ENCODE results near the gene POU6F1.
A peak's percentile ranks its signal among the peaks of the same experiment; 100 is the strongest.
"Not testable (repeated sequence)": the region's sequence is repeated elsewhere in the genome, so short reads cannot be mapped to it uniquely, and the experiment has no call there.

Gene POU6F1, protein sequence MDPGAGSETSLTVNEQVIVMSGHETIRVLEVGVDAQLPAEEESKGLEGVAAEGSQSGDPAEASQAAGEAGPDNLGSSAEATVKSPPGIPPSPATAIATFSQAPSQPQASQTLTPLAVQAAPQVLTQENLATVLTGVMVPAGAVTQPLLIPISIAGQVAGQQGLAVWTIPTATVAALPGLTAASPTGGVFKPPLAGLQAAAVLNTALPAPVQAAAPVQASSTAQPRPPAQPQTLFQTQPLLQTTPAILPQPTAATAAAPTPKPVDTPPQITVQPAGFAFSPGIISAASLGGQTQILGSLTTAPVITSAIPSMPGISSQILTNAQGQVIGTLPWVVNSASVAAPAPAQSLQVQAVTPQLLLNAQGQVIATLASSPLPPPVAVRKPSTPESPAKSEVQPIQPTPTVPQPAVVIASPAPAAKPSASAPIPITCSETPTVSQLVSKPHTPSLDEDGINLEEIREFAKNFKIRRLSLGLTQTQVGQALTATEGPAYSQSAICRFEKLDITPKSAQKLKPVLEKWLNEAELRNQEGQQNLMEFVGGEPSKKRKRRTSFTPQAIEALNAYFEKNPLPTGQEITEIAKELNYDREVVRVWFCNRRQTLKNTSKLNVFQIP

GRCh38 chr12:51217968-51218606 is at the start of gene POU6F1:
Gene POU6F1, minus strand, starts transcription at chr12:51218062. Its CDS starts 11,226 bp downstream, at chr12:51206836.
- DNase-seq, result no peak

- DNase-seq, result no peak
These were observed 47.2 kb upstream of the POU6F1 start for GRCh38 chr12:51265024-51265423.

GRCh38 chr12:51264297-51264696 is 46.4 kb upstream of the POU6F1 start:
- DNase-seq, result no peak

DNA sequence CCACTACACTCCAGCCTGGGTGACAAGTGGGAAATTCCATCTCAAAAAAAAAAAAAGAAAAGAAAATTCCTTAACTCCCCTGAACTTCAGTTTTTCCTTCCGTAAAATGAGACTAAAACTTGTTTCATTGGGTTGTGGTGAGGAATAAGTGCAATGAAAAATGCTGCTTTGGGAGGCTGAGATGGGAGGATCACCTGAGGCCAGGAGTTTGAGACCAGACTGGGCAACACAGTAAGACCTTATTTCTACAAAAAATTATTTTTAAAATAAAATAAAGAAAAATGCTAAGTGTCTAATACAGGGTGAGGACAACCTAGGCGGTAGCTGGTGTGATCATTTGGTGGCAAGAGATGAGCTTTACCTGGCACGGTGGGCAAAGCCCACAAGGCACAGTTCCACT is 45.5 kb upstream of the POU6F1 start:
- no peak for DNase-seq

- DNase-seq, result no peak
These were observed 44.9 kb upstream of the POU6F1 start for GRCh38 chr12:51262758-51263177.

DNA sequence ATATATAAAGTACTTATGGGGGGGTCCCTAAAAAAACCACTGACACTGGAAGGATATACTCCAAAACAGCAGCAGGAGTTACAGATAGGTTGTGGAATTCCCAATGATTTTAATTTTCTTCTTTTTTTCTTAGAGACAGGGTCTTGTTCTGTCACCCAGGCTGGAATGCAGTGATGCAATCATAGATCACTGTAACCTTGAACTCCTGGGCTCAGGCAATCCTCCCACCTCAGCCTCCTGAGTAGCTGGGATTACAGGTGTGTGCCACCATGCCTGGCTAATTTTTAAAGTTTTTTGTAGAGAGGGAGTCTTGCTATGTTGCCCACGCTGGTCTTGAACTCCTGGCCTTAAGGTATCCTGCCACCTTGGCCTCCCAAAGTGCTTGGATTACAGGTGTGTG is 41.7 kb upstream of the POU6F1 start:
- DNase-seq, result not testable (repeated sequence)

DNA sequence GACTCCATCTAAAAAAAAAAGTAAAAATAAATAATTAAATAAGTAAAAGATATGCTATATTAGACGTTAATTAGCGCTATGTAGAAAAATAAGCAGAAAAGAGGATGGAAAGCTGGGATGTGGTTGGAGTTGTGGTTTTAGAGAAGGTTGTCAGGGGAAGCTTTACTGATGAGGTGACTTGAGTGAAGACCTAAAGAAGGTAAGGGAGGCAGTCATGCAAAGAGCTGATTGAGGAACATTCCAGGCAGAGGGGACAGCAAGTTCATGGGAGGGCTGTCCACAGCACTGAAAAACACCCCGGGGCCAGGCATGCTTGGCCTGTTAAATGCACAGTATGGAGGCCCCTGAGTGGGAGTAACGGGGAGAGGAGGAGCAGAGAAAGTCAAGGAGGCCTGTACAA is 36.7 kb upstream of the POU6F1 start:
- no peak for DNase-seq

- DNase-seq, result no peak
These were observed 35.4 kb upstream of the POU6F1 start for GRCh38 chr12:51253276-51253675.

GRCh38 chr12:51247523-51248206 is 29.8 kb upstream of the POU6F1 start:
- no peak for DNase-seq

DNA sequence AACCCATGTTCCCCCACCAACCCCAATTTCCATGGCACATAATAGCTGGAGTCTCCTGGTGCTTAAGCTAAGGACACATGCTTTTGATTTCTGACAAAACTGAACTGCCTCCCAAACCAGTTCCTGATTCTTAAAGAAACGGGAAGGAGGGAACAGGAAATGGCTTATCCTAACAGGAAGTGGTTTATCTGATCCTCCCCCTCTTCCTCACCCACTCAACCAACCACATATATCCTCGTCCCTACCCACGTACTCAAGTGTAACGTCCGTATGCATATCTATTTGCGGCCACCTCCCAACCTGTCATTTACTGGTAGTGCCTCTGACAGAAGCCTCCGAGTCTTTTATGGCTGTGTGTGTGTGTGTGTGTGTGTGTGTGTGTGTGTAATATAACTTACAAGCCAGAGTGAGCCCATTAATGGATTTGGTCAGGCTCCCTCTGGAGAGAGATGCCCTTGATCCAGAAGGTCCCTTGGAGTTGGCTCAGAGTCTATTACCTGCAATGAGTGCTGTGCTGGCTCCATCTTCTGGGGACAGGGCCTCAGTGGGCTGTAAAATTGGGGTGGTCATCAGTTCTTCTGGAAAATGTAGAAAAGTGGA is 28.5 kb upstream of the POU6F1 start:
- no peak for DNase-seq

GRCh38 chr12:51245476-51246253 is 27.8 kb upstream of the POU6F1 start:
- DNase-seq, result no peak

GRCh38 chr12:51244269-51244668 is 26.4 kb upstream of the POU6F1 start:
- no peak for DNase-seq

- no peak for DNase-seq
These were observed 25.0 kb upstream of the POU6F1 start for GRCh38 chr12:51242876-51243275.

GRCh38 chr12:51242120-51242519 is 24.3 kb upstream of the POU6F1 start:
- DNase-seq, result no peak

DNA sequence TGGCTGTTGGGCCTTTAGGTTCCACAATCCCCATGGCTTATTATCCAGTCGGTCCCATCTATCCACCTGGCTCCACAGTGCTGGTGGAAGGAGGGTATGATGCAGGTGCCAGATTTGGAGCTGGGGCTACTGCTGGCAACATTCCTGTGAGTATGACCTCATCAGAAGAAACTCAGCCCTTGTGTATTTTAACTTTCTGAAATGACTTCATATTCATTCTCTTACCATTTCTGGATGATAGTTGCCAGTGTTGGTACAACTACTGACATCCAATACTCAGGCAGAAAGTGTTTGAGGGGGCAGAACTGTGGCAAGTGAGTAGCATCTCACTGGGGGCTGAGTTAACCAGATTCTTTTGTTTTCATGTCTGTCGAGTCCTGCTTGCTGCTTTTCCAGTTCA is 23.1 kb upstream of the POU6F1 start:
- no peak for DNase-seq

DNA sequence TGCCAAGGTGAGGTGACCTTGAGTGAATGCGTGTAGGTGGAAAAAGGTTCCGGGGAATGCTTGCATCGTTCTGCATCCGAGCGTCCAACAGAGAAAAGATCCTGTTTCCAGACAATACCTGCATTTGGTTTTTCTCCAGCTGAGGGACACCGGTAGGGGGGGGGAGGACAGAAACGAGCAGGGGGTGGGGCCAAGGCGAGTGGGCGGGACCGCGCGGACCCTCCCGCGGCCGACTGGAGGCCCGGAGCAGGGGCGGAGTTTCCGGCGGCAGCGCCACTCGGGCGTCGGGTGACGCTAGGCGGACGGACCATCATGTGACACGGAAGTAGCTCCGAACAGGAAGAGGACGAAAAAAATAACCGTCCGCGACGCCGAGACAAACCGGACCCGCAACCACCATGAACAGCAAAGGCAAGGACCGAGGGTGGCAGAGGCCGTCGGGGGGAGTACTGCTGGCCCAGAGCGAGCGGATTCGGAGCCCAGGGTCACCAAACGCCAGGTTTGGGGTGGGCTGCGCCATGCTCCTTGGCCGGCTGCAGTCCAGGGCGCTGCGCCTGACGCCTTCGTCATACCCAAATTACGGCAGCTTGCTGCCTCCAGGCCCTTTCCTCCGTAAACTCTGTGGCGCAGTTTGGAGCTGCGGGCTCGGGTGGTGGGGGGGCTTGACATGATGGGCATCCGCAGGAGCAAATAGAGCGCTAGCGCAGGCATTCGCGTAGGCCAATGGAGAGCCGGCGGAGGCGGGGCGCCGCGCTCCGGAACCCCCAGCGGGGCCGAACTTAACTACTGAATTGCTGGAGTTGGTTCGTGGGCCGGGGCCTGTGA is 20.9 kb upstream of the POU6F1 start, which contains the start of gene DAZAP2:
DAZAP2 (plus strand) TSS at position 317 of the 825 bp plus-strand sequence; CDS start at position 399, 82 bp downstream.
- DNase-seq, result peak; percentile 77

DNA sequence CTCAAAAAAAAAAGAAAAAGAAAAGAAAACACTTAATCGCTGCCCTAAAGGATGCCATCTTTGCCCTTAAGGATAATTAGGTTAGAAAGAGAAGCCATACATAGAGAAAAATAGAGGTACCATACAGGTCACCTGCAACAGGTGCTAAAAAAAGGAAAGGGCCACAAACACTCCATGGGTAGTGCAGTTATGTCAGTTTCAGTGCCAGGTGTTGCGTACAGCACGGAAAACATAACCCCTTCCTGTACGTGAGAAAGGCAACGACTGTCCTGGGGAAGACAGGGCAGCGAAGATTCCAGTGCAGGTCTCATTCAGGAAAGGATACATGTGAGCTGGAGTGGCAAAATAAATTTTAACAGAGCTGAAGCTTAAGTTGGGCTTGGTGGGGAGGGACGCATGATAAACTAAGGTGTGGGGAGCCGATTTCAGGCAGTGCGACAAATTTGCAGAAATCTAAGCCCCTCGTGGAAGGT is 20.2 kb upstream of the POU6F1 start:
- peak; percentile 5 for DNase-seq

DNA sequence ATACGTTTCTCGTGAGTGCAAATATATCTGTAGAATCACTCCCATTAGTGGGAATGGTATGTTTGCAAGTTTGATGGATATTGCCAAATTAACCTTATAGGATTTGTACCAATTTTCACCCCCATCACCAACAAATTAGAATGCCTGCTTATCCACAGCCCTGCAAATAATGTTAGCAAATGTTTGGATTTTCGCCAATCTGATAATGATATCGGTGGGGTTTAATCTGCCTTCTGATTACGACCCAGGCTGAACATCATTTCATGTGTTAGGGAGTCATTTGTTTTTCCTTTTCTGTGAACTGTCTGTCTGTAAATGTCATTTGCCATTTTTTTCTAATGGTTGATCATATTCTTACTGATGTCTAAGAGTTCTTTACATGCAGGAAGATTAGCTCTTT is 16.7 kb upstream of the POU6F1 start:
- DNase-seq, result no peak

DNA sequence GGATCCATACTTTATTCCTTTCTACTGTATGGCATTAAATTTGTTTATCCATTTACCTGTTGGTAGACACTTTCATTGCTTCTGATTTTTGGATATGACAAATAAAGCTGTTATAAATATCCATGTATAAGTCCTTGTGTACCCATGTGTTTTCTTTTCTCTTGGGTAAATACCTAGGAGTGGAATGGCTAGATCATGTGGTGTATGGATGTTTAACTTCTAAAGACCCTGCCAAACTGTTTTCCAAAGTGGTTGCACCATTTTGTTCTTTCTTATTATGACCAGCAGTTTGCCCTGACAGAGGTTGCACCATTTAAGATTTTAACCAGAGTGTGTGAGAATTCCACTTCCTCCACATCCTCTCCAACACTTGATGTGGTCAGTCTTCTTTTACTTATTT is 14.8 kb upstream of the POU6F1 start:
- no peak for DNase-seq

GRCh38 chr12:51229116-51229809 is 11.4 kb upstream of the POU6F1 start:
- DNase-seq, result no peak

All from DMS79 treated with DMSO at 0.1 percent for 48 hours (cell line).